Stimulated activated CD4-positive, alpha-beta T cell treated with anti-CD3 and anti-CD28 coated beads, Interleukin-1b, Interleukin-23, amount 100 ng/mL, for 1 hour (primary cell): ENCODE data around the gene MTNR1B.

Experiments
- DNase-seq, 2 donors: peaks; one replicate each; pipeline ENCODE4 v3.0.0-alpha.2; 2020; ENCODE audit warnings: low read depth in 2 of 2

MTNR1B gene

GRCh38 chr11:92978271-92979111, 9.0 kb downstream of the MTNR1B start:
- no peak for DNase-seq

DNA sequence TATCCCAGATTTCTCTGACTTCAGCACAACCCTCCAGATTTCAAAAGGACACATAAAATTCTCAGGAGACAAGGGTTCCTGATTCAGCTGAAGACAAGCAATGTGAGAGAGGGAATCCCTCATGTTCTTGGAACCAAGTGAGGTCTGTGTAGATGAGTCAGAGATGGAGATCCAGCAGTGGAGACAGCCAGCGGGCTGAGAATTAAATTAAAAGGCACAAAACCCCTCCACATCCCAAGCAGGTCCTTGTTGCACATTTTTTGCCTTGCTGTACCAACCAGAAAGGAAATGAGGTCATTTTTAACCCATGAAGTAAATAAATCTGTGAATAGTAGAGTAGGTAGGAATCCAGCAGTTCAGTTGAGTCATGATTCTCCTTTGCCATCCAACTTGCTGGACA, 9.7 kb downstream of the MTNR1B start:
- no peak for DNase-seq

GRCh38 chr11:92980312-92980711, 10.9 kb downstream of the MTNR1B start:
- no peak for DNase-seq

DNA sequence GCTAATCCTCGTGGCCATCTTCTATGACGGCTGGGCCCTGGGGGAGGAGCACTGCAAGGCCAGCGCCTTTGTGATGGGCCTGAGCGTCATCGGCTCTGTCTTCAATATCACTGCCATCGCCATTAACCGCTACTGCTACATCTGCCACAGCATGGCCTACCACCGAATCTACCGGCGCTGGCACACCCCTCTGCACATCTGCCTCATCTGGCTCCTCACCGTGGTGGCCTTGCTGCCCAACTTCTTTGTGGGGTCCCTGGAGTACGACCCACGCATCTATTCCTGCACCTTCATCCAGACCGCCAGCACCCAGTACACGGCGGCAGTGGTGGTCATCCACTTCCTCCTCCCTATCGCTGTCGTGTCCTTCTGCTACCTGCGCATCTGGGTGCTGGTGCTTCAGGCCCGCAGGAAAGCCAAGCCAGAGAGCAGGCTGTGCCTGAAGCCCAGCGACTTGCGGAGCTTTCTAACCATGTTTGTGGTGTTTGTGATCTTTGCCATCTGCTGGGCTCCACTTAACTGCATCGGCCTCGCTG, 12.1 kb downstream of the MTNR1B start:
- no peak for DNase-seq

DNA sequence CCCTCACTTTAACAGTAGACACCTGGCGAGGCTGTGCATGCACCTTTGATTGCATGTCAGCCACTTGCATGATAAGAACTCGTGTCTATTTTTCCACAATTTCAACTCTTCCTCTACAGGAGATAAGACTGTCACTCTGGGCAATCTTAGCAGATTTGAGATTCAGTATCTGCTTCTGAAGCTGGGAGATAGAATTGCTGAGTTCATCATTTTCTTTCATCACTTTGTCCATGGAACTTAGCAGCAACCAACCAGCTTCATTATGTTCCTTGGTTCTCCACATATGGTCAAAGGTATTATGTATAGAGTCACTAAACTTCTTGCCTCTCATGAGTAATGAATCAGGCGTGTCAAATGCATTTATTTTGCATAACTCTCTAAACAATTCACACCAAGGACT, 17.1 kb downstream of the MTNR1B start:
- DNase-seq, result no peak

DNA sequence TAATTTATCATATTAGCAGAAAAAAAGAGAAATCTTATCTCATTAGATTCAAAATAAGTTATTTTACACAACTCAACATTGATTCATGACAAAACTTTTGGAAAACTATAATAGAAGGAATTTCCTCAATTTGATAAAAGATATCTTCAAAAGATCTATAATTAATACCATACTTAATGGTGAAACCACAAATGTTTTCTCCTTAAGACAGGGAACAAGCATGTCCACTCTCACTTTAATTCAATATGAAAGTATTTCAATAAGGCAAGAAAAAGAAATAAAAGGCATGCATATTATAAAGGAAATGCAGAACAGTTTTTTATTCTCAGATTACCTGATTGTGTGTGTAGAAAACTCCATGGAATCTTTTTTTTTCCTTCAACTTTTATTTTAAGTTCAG, 23.6 kb downstream of the MTNR1B start:
- DNase-seq, result no peak

DNA sequence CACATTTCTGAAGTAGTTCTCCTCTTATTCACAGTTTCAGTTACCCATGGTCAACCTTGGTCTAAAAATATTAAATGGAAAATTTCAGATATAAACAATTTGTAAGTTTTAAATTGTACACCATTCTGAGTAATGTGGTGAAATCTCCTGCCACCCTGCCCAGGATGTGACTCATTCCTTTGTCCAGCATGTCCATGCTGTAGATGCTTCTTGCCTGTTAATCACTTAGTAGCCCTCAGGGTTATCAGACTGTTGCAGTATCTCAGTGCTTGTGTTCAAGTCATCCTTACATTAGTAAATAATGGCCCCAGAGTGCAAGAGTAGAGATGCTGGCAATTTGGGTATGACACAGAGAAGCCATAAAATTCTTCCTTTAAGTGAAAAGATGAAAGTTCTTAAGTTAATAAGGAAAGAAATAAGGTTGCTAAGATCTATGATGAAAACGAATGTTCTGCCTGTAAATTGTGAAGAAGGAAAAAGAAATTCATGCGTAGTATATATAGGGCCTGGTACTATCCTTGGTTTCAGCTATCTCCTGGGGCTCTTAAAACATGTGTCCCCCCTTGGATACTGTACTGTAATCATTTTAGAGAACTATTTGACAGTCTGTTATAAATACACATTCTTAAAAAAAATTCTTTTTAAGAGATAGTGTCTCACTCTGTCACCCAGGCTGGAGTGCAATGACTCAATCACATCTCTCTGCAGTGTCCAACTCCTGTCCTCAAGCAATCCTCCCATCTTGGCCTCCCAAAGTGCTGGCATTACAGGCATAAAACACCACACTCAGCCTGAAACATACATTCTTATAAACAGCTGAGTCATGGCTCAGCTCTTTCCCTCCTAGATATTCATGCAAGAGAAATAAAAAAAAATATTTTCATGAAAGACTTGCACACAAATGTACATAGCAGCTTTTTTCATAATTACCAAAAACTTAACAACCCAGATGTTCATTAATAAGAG, 31.3 kb downstream of the MTNR1B start:
- no peak for DNase-seq

- no peak for DNase-seq
Measured at GRCh38 chr11:93001806-93002205, 32.4 kb downstream of the MTNR1B start.

DNA sequence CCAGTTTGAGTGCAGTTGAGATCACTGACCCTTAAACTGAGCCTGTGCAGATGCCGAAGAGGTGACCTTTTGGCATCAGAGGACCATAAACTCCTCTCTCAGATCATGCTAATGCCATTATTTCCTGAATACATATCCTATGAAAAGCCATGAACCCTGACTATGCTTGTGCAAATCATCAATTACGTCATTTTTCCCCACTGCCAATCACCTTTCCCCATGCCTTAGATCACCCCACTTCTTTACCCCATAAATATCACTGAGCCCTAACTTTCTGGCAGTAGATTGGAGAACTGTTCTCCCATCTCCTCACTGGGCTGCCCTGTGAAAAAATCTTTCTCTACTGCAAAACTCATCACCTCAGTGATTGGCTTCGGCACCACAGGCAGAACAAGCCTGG, 32.9 kb downstream of the MTNR1B start:
- no peak for DNase-seq

DNA sequence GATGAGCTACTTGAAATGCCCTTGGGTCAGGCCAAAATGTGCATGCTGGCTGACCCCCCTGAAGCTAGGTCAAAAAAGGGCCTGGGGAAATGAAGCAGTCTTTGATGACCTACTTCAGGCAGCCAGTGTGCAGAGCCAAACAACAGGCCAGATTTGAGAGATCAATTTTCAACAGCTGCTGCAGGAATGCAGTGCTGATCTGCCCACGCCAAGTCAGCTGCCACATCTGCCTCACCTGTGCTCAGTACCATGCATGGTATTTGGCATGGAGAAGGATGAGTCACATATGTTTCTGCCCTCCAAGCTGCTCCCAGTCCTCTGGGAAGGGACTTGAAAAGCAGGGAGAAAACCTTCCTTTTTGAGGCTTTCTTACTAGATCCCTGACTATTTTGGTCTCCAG, 35.8 kb downstream of the MTNR1B start:
- no peak for DNase-seq

GRCh38 chr11:93013646-93014045, 44.2 kb downstream of the MTNR1B start:
- no peak for DNase-seq

GRCh38 chr11:93016595-93016994, 47.1 kb downstream of the MTNR1B start:
- no peak for DNase-seq

DNA sequence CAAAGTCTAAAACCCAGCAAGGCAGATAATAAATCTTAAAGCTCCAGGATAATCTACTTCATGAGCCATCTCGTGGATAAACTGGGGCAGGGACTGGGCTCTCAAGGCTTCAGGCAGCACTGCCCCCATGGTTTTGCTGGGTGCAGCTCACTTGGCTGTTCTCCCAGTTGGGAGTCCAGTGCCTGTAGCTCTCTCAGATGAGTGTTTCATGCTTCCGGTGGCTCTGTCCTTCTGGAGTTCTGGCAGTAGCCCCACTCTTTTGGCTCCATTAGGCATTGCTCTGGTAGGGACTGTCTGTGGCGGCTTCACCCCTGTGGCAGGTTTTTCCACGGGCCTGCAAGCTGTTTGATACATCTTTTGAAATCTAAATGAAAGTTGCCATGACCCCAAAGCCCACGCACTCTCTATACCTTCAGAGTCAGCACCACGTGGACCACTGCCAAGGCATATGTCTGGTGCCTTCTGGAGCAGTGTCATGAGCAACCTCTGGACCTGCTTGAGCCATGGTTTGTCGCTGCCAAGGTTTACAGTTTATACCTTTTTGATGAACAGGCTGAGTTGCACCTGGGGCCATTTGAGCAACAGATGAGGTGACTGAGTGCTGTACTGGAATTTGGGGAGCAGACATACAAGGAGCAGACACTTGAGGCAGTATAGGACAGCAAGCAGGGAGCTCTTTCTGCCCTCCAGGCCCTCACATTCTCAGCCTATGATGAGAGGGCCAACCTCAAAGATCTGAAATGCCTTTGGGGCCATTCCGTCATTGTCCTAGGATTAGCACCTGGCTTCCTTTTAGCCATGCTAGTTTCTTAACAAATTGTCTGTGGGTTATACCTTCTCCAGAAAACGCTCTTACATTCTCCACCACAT, 48.6 kb downstream of the MTNR1B start:
- no peak for DNase-seq

- DNase-seq, result no peak
Measured at GRCh38 chr11:93020248-93021046, 51.0 kb downstream of the MTNR1B start.

GRCh38 chr11:93024369-93024768, 54.9 kb downstream of the MTNR1B start:
- DNase-seq, result no peak

DNA sequence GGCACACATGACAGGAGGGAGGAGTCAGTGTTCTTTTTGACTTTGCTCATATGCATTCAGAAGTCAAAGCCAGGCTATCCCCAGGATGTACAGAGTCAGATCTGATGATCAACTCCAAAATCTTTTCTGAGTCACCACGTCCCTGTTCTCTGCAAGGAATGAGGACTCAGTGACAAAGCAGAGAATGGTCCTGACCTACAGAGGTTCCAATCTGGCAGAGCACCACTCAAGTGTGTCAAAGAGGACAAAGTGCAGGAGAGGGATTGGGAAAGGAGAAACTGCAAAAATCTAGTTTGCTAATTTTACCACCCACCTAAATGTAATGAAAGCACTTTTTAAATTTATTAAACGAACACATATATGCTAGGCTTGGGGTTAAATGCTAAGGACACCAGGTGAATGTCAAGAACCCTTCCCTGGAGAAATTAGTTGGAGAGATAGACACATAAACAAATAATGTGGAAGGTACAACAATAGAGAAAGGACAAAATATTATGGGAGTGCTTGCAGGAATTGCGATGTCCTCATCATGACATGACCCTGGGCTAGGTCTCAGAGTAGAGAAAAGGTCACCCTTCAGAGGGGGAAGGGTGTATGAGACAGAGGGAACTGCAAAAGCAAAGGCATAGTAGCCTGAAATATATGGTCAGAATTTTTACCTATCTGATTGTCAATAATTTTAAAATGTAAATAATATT, 56.3 kb downstream of the MTNR1B start:
- DNase-seq, result no peak

DNA sequence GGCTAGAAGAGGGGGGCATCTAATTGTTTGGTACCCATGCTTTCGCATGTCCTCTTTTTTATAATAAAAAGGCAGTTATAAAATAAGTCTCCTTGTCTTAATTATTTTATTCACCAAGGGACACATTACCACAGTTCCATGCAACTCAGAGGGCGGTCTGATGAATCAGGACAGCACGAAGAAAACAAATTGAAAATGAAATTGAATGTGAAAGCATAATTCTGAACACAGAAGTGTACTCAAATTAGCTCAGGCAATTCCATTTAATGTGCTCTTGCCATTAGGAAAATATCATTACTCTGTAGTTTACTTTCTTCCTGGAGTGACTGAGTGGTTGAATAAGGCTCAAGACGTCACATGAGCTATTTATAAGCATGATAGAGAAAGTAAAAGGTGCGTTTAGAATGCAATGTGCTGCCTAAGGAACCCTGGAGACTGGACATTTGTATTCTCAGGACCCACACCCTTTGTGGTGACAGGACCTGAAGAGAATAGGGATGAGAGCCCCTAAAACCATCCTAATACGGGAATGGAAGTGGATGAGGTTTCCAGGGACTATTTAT, 59.6 kb downstream of the MTNR1B start:
- no peak for DNase-seq

DNA sequence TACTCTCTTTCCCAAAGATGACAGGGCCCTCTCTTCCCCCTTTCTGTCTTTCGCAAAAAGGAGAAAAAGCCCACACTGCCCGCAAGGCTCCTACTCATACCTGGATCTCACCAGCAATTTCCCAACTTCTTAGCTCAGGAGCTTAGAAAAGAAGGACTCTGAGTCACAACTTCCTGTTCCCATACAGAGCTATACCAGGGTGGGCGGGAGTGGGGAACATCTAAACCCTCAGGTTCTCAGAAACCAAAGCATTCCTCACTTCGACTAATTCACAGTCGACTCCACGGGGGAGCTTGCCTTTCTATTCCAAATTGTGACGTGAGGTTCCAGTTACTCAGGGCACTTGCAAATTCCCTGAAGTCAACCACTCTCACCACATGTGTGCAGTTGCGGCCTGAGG, 61.9 kb downstream of the MTNR1B start:
- no peak for DNase-seq
